Dendritic cell treated with granulocyte-macrophage colony-stimulating factor and Interleukin-4, amounts not matched to agents 40 ng/mL and 50 ng/mL, for 4 days (primary cell): ENCODE data around the gene RPS21.
A peak's percentile ranks its signal among the peaks of the same experiment; 100 is the strongest.
"Not testable (repeated sequence)": the region's sequence is repeated elsewhere in the genome, so short reads cannot be mapped to it uniquely, and the experiment has no call there.

Experiments used
- H3K27ac Mint-ChIP-seq: one replicate; pipeline ENCODE4 v1.8.0; 2022; ENCODE audit warnings: mild to moderate bottlenecking, mixed read lengths
- H3K27me3 Mint-ChIP-seq: one replicate; pipeline ENCODE4 v1.8.0; 2022; ENCODE audit warnings: mild to moderate bottlenecking, mixed read lengths
- H3K36me3 Mint-ChIP-seq: one replicate; pipeline ENCODE4 v1.8.0; 2022; ENCODE audit warnings: low read depth, mixed read lengths
- H3K4me1 Mint-ChIP-seq: one replicate; pipeline ENCODE4 v1.8.0; 2022; ENCODE audit warnings: low read depth, mixed read lengths
- H3K4me3 Mint-ChIP-seq: one replicate; pipeline ENCODE4 v1.8.0; 2022; ENCODE audit warnings: mild to moderate bottlenecking, moderate library complexity, mixed read lengths
- H3K9me3 Mint-ChIP-seq: one replicate; pipeline ENCODE4 v1.8.0; 2022; ENCODE audit warnings: mixed read lengths
- intact Hi-C: fragments of 100-400 bp; cut with micrococcal nuclease; formaldehyde crosslinking; loops from one replicate; pipeline ENCODE4 v1.15.0; 2022

Gene RPS21

DNA sequence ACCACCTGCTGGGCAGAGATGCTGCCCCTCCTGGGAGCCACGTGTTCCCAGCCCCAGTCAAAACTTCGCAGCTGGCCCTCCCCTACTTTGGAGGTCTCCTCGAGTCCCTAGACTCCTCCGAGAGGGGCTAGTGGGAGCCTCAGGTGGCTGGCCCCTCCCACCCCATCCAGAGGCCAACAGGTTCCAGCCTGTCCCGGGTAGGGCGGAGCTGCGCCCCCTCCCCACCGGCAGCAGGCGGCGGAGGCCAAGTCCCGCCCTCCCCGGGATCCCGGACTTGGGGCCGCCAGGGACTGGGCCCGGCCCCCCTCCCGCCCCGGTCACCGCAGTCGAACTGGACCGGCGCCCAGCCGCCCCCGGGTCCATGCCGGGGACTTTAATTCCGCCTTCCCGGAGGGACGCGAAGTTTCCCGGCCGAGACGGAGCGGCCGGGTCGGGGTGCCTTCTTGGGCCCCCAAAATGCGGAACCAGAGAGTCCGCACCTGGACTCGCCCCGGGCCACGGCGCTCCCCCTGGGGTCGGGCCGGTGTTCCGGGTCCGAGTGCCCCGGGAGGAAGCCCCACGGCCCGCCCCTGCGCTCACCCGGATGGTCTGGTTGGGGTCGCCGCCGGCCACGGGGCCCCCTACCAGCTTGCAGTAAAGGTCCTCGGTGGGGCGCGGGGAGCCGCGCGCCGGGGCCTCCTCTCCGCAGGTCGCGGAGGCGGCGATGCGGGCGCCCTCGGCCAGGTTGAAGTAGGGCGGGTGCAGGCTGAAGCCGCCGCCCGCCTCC lies 20.4 kb upstream of the RPS21 start:
- Mint-ChIP-seq H3K4me3 (peak overlapping the region; percentile 50), H3K27ac (no peak overlapping the region), H3K4me1 (peaks cover 20% of the 10 kb centered on the region), H3K36me3 (no peaks in the 10 kb centered on the region), H3K27me3 (peaks cover 70% of the 10 kb centered on the region), H3K9me3 (no peaks in the 10 kb centered on the region)
- intact Hi-C loops, result no loop called here

DNA sequence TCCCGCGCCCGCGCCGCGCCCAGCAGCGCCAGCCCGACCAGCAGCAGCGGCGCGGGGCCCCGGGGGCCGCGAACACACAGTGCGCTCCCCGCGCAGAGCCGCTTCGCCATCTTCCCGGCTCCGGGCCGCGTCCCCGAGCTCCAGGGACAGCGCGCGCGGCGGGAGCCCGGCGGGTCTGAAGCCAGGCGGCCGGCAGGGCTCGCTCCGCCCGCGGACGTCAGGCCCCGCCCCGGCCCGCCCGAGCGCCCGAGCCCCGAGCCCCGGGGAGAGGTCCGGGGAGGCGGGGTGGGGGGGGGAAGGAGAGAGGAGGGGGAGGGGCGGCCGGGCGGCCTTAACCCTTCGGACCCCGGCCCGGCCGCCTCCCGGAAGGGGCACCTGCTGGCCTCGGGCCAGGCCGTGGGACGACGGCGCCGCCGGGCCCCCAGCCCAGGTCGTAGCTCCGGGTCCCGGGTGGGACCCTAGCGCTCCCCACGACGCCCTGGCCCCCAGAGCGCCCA lies 19.7 kb upstream of the RPS21 start, which contains the start of gene LAMA5:
Gene LAMA5, minus strand, starts transcription at position 177 of the 497 bp plus-strand sequence. Its CDS starts 67 bp downstream, at position 110.
- Mint-ChIP-seq H3K27ac (no peak within 1 kb of the TSS), H3K27me3 (peaks cover 72% of the 10 kb centered on the region), H3K4me3 (peak within 1 kb of the TSS; percentile 71), H3K9me3 (no peaks in the 10 kb centered on the region), H3K4me1 (peaks cover 20% of the 10 kb centered on the region), H3K36me3 (no peaks in the 10 kb centered on the region)
- intact Hi-C loops, result no loop called here

DNA sequence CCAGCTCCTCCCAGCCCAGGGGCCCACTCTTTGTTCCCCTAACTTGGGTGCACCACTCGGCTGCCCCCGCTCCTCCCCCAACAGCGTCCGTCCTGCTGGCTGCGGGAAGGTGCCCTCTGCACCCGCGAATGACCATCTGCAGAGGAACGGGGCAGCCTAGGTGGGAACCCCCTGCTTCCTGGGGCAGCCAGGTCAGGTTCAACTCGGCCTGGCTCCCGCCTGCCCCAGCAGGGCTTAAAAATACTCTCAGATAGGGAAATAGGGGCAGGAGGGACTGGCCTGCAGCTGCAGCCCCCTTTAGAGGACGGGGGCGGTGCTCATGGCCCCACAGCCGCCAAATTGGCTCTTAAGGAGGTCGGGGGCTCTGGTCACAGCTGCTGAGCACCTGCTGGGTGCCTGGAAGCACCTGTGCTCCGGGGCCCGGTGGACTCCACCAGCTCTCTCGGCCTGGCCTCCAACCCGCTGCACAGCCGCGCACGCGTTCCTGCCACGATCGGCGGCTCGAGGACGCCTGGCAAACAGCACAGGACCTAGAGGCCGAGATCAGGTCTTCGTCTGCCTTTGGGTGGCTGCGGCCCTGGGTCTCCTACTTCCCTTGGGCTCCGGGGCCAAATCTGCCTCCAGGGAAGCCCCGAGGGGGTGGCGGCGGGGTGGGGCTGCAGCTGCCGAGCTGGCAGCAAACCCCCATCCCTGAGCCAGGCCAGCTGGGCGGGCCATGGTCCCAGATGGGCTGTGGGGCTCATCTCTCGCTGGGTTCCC lies 19.1 kb upstream of the RPS21 start:
- Mint-ChIP-seq H3K27me3 (peaks cover 73% of the 10 kb centered on the region), H3K4me3 (peak overlapping the region; percentile 71), H3K9me3 (no peaks in the 10 kb centered on the region), H3K4me1 (peaks cover 20% of the 10 kb centered on the region), H3K27ac (no peak overlapping the region), H3K36me3 (no peaks in the 10 kb centered on the region)
- intact Hi-C loops, result no loop called here

DNA sequence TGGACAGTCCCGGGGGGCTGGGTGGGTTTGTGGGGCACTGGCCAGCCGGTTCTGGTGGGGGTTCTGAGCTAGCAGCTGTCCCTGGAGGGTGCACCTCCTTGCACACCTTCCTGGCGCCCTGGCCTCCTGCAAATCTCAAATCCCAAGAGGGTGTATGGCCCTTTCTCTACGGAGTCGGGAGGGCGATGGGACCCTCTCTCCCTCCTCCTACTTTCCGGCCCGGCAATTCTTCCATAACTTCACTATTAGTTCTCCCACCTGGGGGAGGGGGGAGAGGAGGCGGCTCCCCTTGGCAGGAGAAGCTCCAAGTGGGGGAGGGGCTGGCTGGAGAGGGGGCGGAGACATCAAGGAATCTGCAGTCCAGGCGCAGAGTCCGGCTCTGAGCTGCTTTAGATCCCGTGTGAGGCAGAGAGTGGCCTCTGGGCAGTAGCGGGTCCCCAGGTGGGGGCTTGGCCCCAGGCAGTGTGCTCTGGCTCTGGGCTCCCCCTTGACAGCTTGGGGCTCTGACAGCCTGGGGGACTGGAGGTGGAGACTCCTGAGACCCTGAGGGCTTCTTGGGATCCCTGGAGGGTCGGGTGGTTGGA lies 18.4 kb upstream of the RPS21 start:
- Mint-ChIP-seq H3K36me3 (no peaks in the 10 kb centered on the region), H3K27me3 (peaks cover 75% of the 10 kb centered on the region), H3K27ac (no peak overlapping the region), H3K9me3 (no peaks in the 10 kb centered on the region), H3K4me3 (no peak overlapping the region), H3K4me1 (peaks cover 20% of the 10 kb centered on the region)
- intact Hi-C loops, result no loop called here

DNA sequence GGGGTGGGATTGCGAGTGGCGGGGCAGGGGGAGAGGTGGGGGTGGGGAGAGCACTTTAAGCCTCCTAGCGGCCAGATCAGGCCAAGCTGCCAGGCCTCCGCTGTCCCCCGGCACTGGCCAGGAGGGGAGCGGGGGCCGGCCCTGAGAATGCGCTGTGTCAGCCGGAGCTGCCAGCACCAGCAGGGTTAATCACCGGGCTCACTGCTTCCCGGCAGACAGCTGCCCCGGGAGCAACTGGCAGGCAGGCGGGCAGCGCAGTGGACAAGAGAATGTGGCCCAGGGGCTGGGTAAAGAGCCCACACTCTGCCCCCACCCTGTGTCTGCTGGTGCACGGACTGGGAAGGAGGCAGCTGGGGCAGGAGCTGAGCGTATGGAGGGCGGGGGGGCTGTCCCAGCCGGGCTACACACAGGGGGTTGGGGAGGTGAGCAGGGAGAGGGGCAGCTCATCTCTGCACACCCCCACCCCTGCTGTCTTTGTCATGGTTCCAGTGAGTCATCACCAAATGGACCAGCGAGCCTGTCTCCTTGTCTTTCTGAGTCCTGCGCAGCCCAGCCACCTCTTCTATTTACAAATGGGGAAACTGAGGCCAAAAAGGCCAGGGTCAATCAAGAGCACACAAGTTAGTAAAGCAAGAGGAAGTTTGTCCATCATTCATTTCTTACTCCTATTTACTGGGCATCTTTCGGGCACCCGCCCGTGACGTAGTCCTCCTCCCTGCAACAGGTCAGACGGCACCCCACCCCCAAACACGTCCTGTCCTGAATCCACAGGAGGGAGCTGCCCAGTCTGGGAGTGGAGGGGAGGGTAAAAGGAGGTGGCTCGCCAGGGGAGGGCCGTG lies 17.7 kb upstream of the RPS21 start:
- Mint-ChIP-seq H3K27me3 (peaks cover 72% of the 10 kb centered on the region), H3K4me1 (peaks cover 23% of the 10 kb centered on the region), H3K4me3 (no peak overlapping the region), H3K9me3 (no peaks in the 10 kb centered on the region), H3K36me3 (no peaks in the 10 kb centered on the region), H3K27ac (no peak overlapping the region)
- intact Hi-C loops, result no loop called here

DNA sequence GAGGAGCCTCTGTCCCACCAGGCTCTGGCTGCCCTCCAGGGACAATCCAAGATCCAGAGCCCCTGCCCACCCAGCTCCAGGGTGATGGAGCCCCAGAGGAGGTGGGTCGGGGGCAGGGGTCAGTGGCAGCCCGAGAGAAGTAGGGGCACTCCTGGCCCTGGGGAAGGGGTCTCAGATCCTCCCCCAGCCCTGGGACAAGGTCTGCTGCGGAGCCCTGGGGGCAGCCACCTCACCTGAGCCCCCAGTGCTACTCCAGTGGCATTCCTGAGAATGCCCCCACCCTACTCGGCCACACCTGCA lies 17.1 kb upstream of the RPS21 start:
- no peak overlapping the region for H3K4me3 Mint-ChIP-seq
- no peak overlapping the region for H3K27ac Mint-ChIP-seq
- peaks cover 72% of the 10 kb centered on the region for H3K27me3 Mint-ChIP-seq
- no peaks in the 10 kb centered on the region for H3K9me3 Mint-ChIP-seq
- intact Hi-C loops, result no loop called here
- H3K4me1 Mint-ChIP-seq, result peaks cover 22% of the 10 kb centered on the region
- H3K36me3 Mint-ChIP-seq, result no peaks in the 10 kb centered on the region

DNA sequence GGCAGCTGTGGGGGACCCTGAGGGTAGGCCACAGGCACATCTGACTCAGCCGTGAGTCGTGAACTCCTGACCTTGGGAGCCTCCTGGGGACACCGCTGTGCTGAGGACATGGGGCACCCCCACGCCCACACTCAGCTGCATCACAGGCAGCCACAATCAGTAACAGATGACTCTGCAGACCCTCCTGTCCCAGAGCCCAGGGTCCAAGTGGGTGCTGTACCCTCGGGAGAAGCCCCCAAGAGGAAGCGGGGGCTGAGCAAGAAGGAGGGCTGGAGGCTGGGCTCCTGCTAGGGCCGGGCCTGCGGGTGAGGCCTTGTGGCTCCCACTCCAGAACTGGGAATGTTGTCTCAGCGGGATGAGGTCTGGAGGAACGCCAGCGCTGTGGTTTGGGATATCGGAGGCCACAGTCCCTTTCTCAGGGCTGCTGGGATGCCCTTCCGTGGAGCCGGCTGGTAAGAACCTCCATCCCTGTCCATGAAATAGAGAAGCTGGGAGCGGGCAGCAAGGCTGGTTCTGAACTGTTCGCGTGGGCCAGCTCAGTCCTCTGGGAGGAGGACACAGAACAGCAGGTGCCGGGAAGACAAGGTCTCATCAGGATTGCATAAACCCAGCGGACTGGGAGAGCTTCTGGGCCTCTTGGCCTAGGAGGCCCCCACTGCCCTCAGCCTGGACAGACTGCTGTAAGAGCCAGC lies 16.6 kb upstream of the RPS21 start:
- Mint-ChIP-seq H3K27ac (no peak overlapping the region), H3K4me3 (no peak overlapping the region), H3K9me3 (no peaks in the 10 kb centered on the region), H3K4me1 (peaks cover 21% of the 10 kb centered on the region), H3K36me3 (no peaks in the 10 kb centered on the region), H3K27me3 (peaks cover 67% of the 10 kb centered on the region)
- intact Hi-C loops, result no loop called here

DNA sequence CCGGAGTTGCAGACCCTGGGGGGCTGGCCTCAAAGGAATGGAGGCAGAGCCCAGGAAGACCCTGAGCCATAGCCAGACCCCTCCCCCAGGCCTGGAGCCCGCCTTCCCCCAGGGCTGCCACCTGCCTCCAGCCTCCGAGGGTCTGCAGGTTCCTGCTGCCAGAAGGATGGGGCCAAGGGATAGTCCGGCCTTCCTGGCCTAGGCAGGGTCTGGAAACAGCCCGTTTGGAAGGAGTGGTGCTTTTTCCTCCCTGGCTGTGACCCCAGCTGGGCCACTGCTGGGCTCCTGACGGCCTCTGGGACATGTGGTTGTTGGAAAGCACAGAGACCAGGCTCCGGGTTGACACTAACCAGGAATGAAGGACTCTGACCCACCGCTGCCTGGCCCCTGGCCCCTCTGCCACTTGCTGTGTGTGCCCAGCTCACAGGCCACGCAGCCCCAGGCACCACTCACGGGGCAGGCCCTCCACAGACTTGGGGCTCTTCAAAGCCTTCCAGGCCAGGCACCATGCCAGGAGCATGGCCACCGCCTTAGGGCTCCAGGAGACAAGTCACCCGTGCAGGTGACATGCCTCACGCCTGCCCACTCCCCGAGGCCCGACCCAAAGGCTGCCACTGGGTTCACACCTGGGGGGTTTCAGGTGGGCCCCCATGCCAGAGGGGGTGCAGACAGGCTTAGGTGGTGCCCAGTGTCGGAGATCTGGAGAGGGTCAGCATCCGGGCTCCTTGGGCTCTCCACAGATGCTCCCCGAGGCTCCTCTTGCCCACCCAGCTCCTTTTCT lies 15.9 kb upstream of the RPS21 start:
- Mint-ChIP-seq H3K4me1 (peaks cover 21% of the 10 kb centered on the region), H3K9me3 (no peaks in the 10 kb centered on the region), H3K27me3 (peaks cover 60% of the 10 kb centered on the region), H3K36me3 (no peaks in the 10 kb centered on the region), H3K27ac (no peak overlapping the region), H3K4me3 (no peak overlapping the region)
- intact Hi-C loops, result no loop called here

DNA sequence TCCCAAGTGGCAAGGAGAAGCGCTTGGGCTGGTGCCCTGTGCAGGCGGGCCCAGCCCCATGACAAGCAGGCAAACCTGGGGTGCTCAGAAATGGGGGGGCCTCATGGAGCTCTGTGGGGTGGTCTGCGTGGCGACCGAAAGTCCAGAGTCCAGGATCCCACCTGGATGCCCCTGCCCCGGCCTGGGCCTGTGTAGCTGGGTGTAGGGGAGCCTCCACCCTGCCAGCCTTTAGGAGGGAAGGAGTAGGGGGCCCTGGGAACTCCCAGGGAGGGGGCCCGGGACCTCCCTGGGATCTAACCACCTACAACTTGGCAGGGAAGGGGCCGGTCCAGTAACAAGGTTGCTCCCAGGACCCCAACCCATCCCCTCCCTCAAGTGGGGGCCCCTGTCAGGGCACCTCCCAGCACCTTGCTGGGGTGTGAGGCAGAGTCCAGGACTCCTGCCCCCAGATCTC lies 15.3 kb upstream of the RPS21 start:
- intact Hi-C loops, result no loop called here
- no peak overlapping the region for H3K4me3 Mint-ChIP-seq
- H3K4me1 Mint-ChIP-seq, result peaks cover 21% of the 10 kb centered on the region
- peaks cover 54% of the 10 kb centered on the region for H3K27me3 Mint-ChIP-seq
- H3K36me3 Mint-ChIP-seq, result no peaks in the 10 kb centered on the region
- H3K9me3 Mint-ChIP-seq, result no peaks in the 10 kb centered on the region
- H3K27ac Mint-ChIP-seq, result no peak overlapping the region

DNA sequence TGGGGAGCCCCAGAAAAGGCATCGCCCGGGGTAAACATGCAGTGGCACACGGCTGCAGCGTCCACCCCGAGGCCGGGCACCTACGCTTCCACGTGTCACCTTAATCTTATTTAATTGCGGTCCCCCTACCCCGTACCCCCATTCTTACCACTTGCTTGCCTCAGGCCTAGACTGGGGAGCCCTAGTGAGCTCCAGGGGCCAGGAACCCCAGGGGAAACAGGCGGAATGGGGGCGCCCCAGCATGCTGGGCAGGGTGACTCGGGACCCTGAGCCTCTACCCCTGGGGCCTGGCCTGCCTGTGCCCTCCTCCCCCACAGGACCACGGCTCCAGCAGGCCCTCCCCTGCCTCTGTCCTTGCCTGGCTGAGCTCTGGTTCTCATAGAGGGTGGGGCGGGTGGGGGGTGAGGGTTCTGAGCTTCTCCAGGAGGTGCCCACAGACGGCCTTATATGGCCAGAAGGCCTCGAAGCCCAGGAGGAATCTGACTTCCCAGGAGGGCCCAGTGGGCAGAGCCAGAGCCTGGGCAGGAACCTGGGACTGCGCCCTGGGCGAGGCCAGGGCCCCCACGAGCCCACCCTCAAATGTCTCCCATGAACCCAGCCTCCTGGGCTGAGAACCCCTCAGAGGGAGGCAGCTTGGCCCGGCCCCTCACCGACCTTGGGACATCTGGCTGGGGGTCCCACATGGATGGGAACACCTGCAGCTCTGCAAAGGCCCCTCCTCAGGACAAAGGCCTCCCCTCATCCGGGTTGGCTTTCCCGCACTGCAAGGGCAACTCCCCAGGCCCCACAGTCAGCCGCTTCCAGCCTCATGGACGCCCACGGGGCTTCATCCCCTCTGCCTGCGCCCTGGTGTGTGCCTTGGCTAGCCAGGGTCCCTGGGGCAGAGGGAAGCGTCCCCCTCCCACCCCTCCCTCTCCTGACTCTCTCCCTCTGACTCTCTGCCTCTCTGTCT lies 14.6 kb upstream of the RPS21 start:
- H3K4me1 Mint-ChIP-seq, result peaks cover 21% of the 10 kb centered on the region
- H3K36me3 Mint-ChIP-seq, result no peaks in the 10 kb centered on the region
- H3K27ac Mint-ChIP-seq, result no peak overlapping the region
- intact Hi-C loops, result no loop called here
- H3K9me3 Mint-ChIP-seq, result no peaks in the 10 kb centered on the region
- H3K27me3 Mint-ChIP-seq, result peaks cover 54% of the 10 kb centered on the region
- no peak overlapping the region for H3K4me3 Mint-ChIP-seq

DNA sequence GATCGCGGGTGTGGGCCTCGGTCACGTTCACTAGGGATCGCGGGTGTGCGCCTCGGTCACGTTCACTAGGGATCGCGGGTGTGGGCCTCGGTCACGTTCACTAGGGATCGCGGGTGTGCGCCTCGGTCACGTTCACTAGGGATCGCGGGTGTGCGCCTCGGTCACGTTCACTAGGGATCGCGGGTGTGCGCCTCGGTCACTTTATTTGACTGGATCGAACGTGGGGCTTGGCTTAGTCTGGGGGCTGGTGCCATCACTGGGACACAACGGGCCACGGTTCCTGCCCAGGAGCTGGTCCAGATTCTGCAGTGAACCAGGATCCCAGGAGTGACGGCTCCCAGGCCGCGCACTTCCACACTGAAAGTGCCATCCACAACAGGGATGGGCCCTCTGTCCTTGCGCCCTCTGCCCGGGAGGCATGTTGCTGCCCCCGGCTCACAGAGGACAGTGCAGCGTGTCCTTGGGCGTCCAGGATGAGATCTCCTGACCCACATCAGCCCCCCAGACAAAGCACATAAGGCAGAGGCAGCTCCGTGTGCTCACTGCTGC lies 13.2 kb upstream of the RPS21 start:
- peaks cover 41% of the 10 kb centered on the region for H3K27me3 Mint-ChIP-seq
- H3K27ac Mint-ChIP-seq, H3K36me3 Mint-ChIP-seq, H3K9me3 Mint-ChIP-seq, H3K4me3 Mint-ChIP-seq, intact Hi-C loops: not testable (repeated sequence)
- peaks cover 12% of the 10 kb centered on the region for H3K4me1 Mint-ChIP-seq
